Prostate gland (tissue), 2 donors: ENCODE measurements around the gene CGNL1. TPM values are rescaled to one million over a fixed set of nuclear protein-coding genes. Genes with fewer than 3 reads are reported as not detected.

Experiments used
- DNase-seq: peaks from one replicate; pipeline ENCODE4 v3.0.0-alpha.2; 2019; ENCODE audit warnings: low spot score
- H3K27ac ChIP-seq, 2 donors: fragments of 200-600 bp; sonication (generic); 2 replicates each; pipeline ENCODE4 v1.5.1; 2017 to 2019
- H3K27me3 ChIP-seq: fragments of 200-600 bp; sonication (generic); replicated peaks from 2 replicates; pipeline ENCODE4 v1.5.1; 2019; ENCODE audit not compliant: insufficient read depth
- H3K36me3 ChIP-seq, 2 donors: fragments of 200-600 bp; sonication (generic); 1 replicate in 1 of 2; 2 replicates in 1 of 2; pipeline versions ENCODE4 v1.5.1 to v1.8.1; 2017 to 2019
- H3K4me1 ChIP-seq: fragments of 200-600 bp; sonication (generic); replicated peaks from 2 replicates; pipeline ENCODE4 v1.5.1; 2019
- H3K4me3 ChIP-seq, 2 donors: fragments of 200-600 bp; sonication (generic); 2 replicates each; pipeline ENCODE4 v1.5.1; 2017 to 2019
- H3K9me3 ChIP-seq: fragments of 200-600 bp; sonication (generic); 2 replicates; pipeline ENCODE4 v1.5.1; 2017
- POLR2A ChIP-seq: fragments of 450-650 bp; IDR thresholded peaks from one replicate; pipeline ENCODE4 v1.6.1; 2016; ENCODE audit warnings: antibody characterized with exemption, mild to moderate bottlenecking
- POLR2AphosphoS5 ChIP-seq: sonication (generic); formaldehyde crosslinking; IDR thresholded peaks from one replicate; pipeline ENCODE4 v1.6.1; 2017; ENCODE audit warnings: antibody characterized with exemption
- WGBS: methylation state at CpG from one replicate; pipeline ENCODE4 v1.1.5; 2018; 5-methylcytosine and 5-hydroxymethylcytosine counted together
- intact Hi-C: fragments of 100-400 bp; cut with DNase I; formaldehyde crosslinking; loops from one replicate; pipeline ENCODE4 v1.14.2; 2022
- total RNA-seq, 2 donors: library from RNA; depleted of rRNA; stranded (reverse); fragments of >200 nt; gene quantifications; one replicate each; pipeline ENCODE4 v1.1.0, GENCODE V29; 2016
- TF ChIP-seq, protein P1 (sequence below), 4 experiments: fragments of 200-600 bp in 2 of 4; fragments of 450-650 bp in 2 of 4; sonication (generic) in 2 of 4; IDR thresholded peaks; 1 replicate in 3 of 4; 2 replicates in 1 of 4; pipeline ENCODE4 v1.5.1; 2016 to 2019; ENCODE audit warnings: antibody characterized with exemption in 4 of 4, mild to moderate bottlenecking in 2 of 4, moderate library complexity in 2 of 4

The CGNL1 gene
- total RNA-seq, 2 donors from 2014 or later = 49.0 to 65.6 TPM

DNA sequence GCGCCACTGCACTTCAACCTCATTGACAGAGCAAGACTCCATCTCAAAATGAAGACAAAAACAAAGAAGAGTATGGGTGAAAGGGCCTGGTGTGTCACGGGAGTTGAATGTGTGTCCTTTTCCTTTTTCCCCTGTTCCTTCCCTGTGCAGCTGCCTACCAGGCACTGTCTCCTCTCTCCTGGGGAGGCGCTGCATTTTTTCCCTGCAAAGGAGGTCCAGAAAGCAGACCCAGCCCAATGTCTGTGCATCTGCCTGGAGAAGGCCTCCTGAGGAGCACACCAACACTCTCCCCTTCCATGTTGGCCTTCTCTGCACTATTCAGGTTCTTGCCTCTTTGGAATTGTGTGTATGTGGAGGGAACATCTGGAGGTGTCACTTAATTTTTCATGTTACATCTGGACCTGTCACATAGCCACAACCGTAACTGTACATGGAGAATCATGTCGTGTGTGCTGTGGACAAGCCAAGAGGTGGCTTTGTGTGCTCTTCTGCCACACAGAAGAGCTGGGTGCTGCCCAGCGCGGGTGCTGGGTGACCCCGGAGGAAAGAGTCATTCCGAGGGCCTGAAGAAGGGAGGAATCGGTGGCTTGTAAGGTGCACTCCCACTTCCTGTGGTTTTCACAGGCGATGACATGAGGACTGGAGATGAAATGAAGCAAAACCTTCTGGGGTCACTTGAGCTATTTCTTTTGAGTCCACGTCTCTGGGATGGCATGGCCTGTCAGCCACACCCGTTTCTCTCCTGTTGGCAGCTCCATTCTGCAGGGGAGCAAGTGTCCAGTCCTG, 46.5 kb upstream of the CGNL1 start:
- no peak for DNase-seq
- Histone ChIP-seq H3K9me3 (no peaks in the 10 kb centered on the region), H3K4me1 (no peaks in the 10 kb centered on the region), H3K27me3 (no peaks in the 10 kb centered on the region), H3K4me3 (no peak overlapping the region), H3K27ac (no peak overlapping the region), H3K36me3 (no peaks in the 10 kb centered on the region)
- no peak for TF ChIP-seq POLR2A
- TF ChIP-seq POLR2AphosphoS5 = no peak
- TF ChIP-seq, protein P1, sequence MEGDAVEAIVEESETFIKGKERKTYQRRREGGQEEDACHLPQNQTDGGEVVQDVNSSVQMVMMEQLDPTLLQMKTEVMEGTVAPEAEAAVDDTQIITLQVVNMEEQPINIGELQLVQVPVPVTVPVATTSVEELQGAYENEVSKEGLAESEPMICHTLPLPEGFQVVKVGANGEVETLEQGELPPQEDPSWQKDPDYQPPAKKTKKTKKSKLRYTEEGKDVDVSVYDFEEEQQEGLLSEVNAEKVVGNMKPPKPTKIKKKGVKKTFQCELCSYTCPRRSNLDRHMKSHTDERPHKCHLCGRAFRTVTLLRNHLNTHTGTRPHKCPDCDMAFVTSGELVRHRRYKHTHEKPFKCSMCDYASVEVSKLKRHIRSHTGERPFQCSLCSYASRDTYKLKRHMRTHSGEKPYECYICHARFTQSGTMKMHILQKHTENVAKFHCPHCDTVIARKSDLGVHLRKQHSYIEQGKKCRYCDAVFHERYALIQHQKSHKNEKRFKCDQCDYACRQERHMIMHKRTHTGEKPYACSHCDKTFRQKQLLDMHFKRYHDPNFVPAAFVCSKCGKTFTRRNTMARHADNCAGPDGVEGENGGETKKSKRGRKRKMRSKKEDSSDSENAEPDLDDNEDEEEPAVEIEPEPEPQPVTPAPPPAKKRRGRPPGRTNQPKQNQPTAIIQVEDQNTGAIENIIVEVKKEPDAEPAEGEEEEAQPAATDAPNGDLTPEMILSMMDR (IDR thresholded peaks at IDR 0.05) = no peak
- 88% methylated on average over 13 of the region's 13 CpGs for WGBS
- intact Hi-C loops = no loop called here

DNA sequence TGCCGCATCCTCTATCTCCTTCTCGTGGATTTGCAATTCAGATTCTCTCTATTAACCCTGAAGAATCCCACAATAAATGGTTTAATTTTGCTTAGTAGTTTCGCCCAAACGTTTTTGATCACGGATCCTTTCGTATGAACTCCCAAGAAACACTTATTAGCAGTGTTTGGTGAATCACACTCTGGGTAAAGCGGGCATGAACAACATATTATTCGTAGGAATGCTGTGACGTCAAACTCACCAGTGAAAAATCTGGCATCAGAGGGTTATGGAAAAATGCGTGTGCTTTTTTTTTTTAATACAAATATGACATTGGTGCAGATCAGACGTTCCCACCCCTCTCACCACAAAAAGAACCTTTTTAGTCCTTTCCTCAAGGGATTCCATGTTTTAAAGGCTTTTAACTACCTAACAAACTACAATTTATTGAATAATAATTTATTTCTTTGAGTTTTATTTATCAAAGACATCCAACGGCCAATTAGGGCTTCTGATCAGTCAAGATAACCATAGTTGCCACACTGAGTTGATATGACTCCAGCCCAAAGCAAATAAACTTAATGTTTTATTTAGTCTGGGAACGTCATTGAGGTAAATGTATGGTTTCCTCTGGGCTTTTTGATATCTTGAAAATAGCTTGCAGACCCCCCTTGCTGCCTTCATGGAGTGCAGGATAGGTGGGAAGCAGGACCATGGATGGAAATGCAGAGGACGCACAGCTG, 45.5 kb upstream of the CGNL1 start:
- Histone ChIP-seq H3K9me3 (no peaks in the 10 kb centered on the region), H3K4me1 (no peaks in the 10 kb centered on the region), H3K4me3 (no peak overlapping the region), H3K27ac (no peak overlapping the region), H3K27me3 (no peaks in the 10 kb centered on the region), H3K36me3 (no peaks in the 10 kb centered on the region)
- WGBS = 78% methylated on average over 14 of the region's 14 CpGs
- TF ChIP-seq, protein P1 (IDR thresholded peaks at IDR 0.05) = no peak
- TF ChIP-seq POLR2A (no peak), POLR2AphosphoS5 (no peak)
- DNase-seq = no peak
- intact Hi-C loops = no loop called here

DNA sequence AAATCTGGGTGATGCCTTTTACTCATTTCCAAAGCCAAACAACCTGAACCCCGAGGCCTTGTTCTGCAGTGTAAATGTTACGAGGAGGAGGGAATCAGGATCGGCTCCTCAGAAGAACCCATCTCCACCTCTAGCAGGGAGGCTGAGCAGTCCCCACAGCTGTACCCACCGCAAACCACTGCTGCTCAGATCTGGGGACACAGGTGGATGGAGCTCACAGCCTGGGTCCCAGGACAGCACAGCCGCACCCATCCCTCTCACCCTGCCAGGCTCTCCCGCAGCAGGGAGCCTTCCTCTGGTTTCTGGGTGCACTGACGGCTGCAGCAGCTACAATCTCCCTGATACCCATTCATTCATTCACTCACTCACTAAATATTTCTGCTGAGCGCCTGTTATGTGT, 44.0 kb upstream of the CGNL1 start:
- Histone ChIP-seq H3K9me3 (no peaks in the 10 kb centered on the region), H3K27me3 (no peaks in the 10 kb centered on the region), H3K4me3 (no peak overlapping the region), H3K27ac (no peak overlapping the region), H3K4me1 (no peaks in the 10 kb centered on the region), H3K36me3 (no peaks in the 10 kb centered on the region)
- DNase-seq = no peak
- no peak for TF ChIP-seq POLR2A
- TF ChIP-seq, protein P1 (IDR thresholded peaks at IDR 0.05) = no peak
- TF ChIP-seq POLR2AphosphoS5 = no peak
- WGBS = 66% methylated on average over 8 of the region's 8 CpGs
- intact Hi-C loops = no loop called here

DNA sequence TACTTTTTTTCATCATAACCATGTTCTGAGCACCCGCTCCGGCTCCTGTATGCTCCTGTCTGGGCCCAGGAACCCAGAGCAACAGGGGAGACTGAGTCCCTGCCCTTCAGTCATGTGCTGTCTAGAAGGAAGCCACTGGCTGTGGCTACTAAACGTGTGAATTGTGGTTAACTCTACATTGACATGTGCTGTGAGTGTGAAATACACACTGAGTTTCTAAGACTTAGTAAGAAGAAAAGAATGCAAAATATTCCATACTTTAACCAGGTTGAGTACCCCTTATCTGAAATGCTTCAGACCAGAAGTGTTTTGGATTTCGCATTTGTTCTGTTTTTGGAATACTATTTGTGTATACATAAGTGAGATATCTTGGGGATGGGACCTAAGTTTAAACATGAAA, 42.8 kb upstream of the CGNL1 start:
- Histone ChIP-seq H3K27ac (no peak overlapping the region), H3K27me3 (no peaks in the 10 kb centered on the region), H3K36me3 (no peaks in the 10 kb centered on the region), H3K9me3 (no peaks in the 10 kb centered on the region), H3K4me1 (no peaks in the 10 kb centered on the region), H3K4me3 (no peak overlapping the region)
- WGBS = 92% methylated on average over 4 of the region's 4 CpGs
- intact Hi-C loops = no loop called here
- DNase-seq = no peak
- no peak for TF ChIP-seq POLR2AphosphoS5
- TF ChIP-seq POLR2A = no peak

DNA sequence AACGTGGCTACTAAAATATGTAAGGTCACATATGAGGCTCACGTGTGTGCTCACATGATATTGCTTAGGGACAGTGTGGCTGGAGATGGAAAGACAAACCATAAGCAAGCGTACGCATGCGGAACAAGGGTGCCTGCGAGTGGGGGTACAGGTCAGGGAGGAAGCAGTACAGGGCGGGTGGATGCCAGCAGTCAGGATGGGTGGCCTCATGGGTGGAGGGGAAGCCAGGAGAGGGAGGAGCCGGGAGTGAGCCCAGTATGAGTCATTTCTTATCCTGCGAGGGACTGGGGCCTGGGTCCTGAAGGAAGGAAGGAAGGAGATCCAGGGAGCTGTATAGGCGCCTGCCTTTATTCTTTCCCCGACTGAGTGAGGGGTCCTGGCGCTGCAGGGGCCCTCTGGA, 42.0 kb upstream of the CGNL1 start:
- Histone ChIP-seq H3K36me3 (no peaks in the 10 kb centered on the region), H3K4me3 (no peak overlapping the region), H3K27me3 (no peaks in the 10 kb centered on the region), H3K4me1 (no peaks in the 10 kb centered on the region), H3K27ac (no peak overlapping the region), H3K9me3 (no peaks in the 10 kb centered on the region)
- WGBS = 68% methylated on average over 12 of the region's 12 CpGs
- DNase-seq = no peak
- intact Hi-C loops = no loop called here
- TF ChIP-seq POLR2AphosphoS5 = no peak
- TF ChIP-seq POLR2A = no peak
- TF ChIP-seq, protein P1 (IDR thresholded peaks at IDR 0.05) = no peak
